GM23248 (cell line): ENCODE measurements around the gene ABHD16A. TPM values are rescaled to one million over a fixed set of nuclear protein-coding genes. Genes with fewer than 3 reads are reported as not detected.

Experiments
- DNase-seq: peaks from one replicate; pipeline ENCODE4 v3.0.0-alpha.2; 2015
- H2AFZ ChIP-seq: fragments of 200-600 bp; sonication (generic); 2 replicates; pipeline ENCODE4 v1.6.1; 2016; ENCODE audit warnings: antibody characterized with exemption
- H3F3A ChIP-seq: fragments of 200-600 bp; sonication (generic); 2 replicates; pipeline ENCODE4 v1.6.1; 2016; ENCODE audit warnings: mild to moderate bottlenecking, antibody characterized with exemption, mixed run types; ENCODE audit not compliant: insufficient read depth
- H3K27ac ChIP-seq: fragments of 200-600 bp; sonication (generic); 2 replicates; pipeline ENCODE4 v1.5.1; 2016; ENCODE audit warnings: mild to moderate bottlenecking
- H3K27me3 ChIP-seq: fragments of 200-600 bp; sonication (generic); replicated peaks from 2 replicates; pipeline ENCODE4 v1.6.1; 2016; ENCODE audit warnings: mild to moderate bottlenecking; ENCODE audit not compliant: insufficient read depth
- H3K36me3 ChIP-seq: fragments of 200-600 bp; sonication (generic); 2 replicates; pipeline ENCODE4 v1.6.1; 2016; ENCODE audit warnings: low read depth, mild to moderate bottlenecking
- H3K4me1 ChIP-seq: fragments of 200-600 bp; sonication (generic); 2 replicates; pipeline ENCODE4 v1.6.1; 2016; ENCODE audit warnings: mild to moderate bottlenecking; ENCODE audit not compliant: insufficient read depth
- H3K4me2 ChIP-seq: fragments of 200-600 bp; sonication (generic); one replicate; pipeline ENCODE4 v1.6.1; 2016; ENCODE audit warnings: mild to moderate bottlenecking; ENCODE audit not compliant: unreplicated experiment
- H3K4me3 ChIP-seq: fragments of 200-600 bp; sonication (generic); 2 replicates; pipeline ENCODE4 v1.5.1; 2016; ENCODE audit warnings: mild to moderate bottlenecking
- H3K79me2 ChIP-seq: fragments of 200-600 bp; sonication (generic); 2 replicates; pipeline ENCODE4 v1.6.1; 2016; ENCODE audit warnings: mild to moderate bottlenecking; ENCODE audit not compliant: insufficient read depth
- H3K9ac ChIP-seq: fragments of 200-600 bp; sonication (generic); 2 replicates; pipeline ENCODE4 v1.6.1; 2016; ENCODE audit warnings: mild to moderate bottlenecking
- H3K9me2 ChIP-seq: fragments of 200-600 bp; sonication (generic); 2 replicates; pipeline ENCODE4 v1.6.1; 2016; ENCODE audit warnings: mixed run types, mild to moderate bottlenecking, moderate library complexity; ENCODE audit not compliant: insufficient read depth
- H3K9me3 ChIP-seq: fragments of 200-600 bp; sonication (generic); one replicate; pipeline ENCODE4 v1.6.1; 2017; ENCODE audit warnings: low read depth
- H4K20me1 ChIP-seq: fragments of 200-600 bp; sonication (generic); 2 replicates; pipeline ENCODE4 v1.6.0; 2016; ENCODE audit not compliant: insufficient read depth
- EZH2 ChIP-seq: fragments of 200-600 bp; sonication (generic); IDR thresholded peaks from 2 replicates; pipeline ENCODE4 v1.6.1; 2018; ENCODE audit warnings: antibody characterized with exemption, mild to moderate bottlenecking; ENCODE audit not compliant: insufficient read depth, poor library complexity, severe bottlenecking
- EZH2phosphoT487 ChIP-seq: fragments of 200-600 bp; sonication (generic); IDR thresholded peaks from 2 replicates; pipeline ENCODE4 v1.6.1; 2018; ENCODE audit warnings: antibody characterized with exemption, moderate library complexity, mild to moderate bottlenecking, low read depth; ENCODE audit not compliant: insufficient read depth
- WGBS, 2 experiments: methylation state at CpG; one replicate each; pipeline ENCODE4 v1.1.6; 2015 to 2017; ENCODE audit warnings: low lambda C conversion rate in 2 of 2, low coverage in 1 of 2; ENCODE audit errors: missing lambda C conversion rate in 2 of 2; 5-methylcytosine and 5-hydroxymethylcytosine counted together
- in situ Hi-C: fragments of 300-500 bp; cut with MboI; formaldehyde crosslinking; loops from 2 replicates; pipeline ENCODE4 v1.15.0; 2020
- polyA plus RNA-seq: library from polyadenylated mRNA; unstranded; fragments of >200 nt; fragmentation: Nextera tagmentation; extraction: Ambion mirVana; gene quantifications from 2 replicates; pipeline ENCODE4 v1.2.1, GENCODE V29; 2016
- total RNA-seq: library from RNA; depleted of rRNA; stranded (reverse); fragments of >200 nt; shearing (Covaris generic); gene quantifications from 2 replicates; pipeline ENCODE4 v1.2.3, GENCODE V29; 2014

ABHD16A gene
- total and polyA plus RNA-seq, 2 experiments from 2014 or later: 48.0 to 54.0 TPM

GRCh38 chr6:31708224-31708623 is 5.1 kb upstream of the ABHD16A start:
- no peak for DNase-seq
- Histone ChIP-seq H3F3A (no peaks in the 10 kb centered on the region), H3K9me2 (no peaks in the 10 kb centered on the region), H2AFZ (no peak overlapping the region), H4K20me1 (no peaks in the 10 kb centered on the region), H3K4me3 (no peak overlapping the region), H3K27ac (no peak overlapping the region), H3K27me3 (no peaks in the 10 kb centered on the region), H3K4me2 (no peak overlapping the region), H3K9me3 (no peaks in the 10 kb centered on the region), H3K4me1 (no peaks in the 10 kb centered on the region), H3K36me3 (no peaks in the 10 kb centered on the region), H3K9ac (no peak overlapping the region), H3K79me2 (no peaks in the 10 kb centered on the region)
- WGBS, 2 experiments: 75 to 82% methylated on average over 3 of the region's 3 CpGs
- TF ChIP-seq EZH2phosphoT487 (no peak), EZH2 (no peak)
- in situ Hi-C loops: no loop called here

GRCh38 chr6:31707701-31708100 is 4.6 kb upstream of the ABHD16A start:
- Histone ChIP-seq H3K27me3 (no peaks in the 10 kb centered on the region), H3K9me3 (no peaks in the 10 kb centered on the region), H3K79me2 (peaks cover 1% of the 10 kb centered on the region), H3K27ac (no peak overlapping the region), H3K4me3 (no peak overlapping the region), H3K36me3 (no peaks in the 10 kb centered on the region), H3K9me2 (no peaks in the 10 kb centered on the region), H3F3A (no peaks in the 10 kb centered on the region), H4K20me1 (no peaks in the 10 kb centered on the region), H3K4me1 (no peaks in the 10 kb centered on the region), H3K9ac (no peak overlapping the region), H3K4me2 (no peak overlapping the region), H2AFZ (no peak overlapping the region)
- no peak for DNase-seq
- 77 to 78% methylated on average over 10 of the region's 10 CpGs for WGBS, 2 experiments
- TF ChIP-seq EZH2phosphoT487 (no peak), EZH2 (no peak)
- in situ Hi-C loops: no loop called here

GRCh38 chr6:31706599-31706998 is 3.5 kb upstream of the ABHD16A start, which contains the start of gene LY6G6F:
Gene LY6G6F (plus strand): TSS chr6:31706866. CDS start chr6:31706907, 41 bp downstream.
- Histone ChIP-seq H3K9ac (no peak within 1 kb of the TSS), H3K9me2 (no peaks in the 10 kb centered on the region), H3K4me3 (no peak within 1 kb of the TSS), H3K4me2 (no peak within 1 kb of the TSS), H3K9me3 (no peaks in the 10 kb centered on the region), H2AFZ (no peak within 1 kb of the TSS), H3K36me3 (no peaks in the 10 kb centered on the region), H3K79me2 (peaks cover 12% of the 10 kb centered on the region), H3K27me3 (no peaks in the 10 kb centered on the region), H4K20me1 (no peaks in the 10 kb centered on the region), H3K4me1 (peaks cover 6% of the 10 kb centered on the region), H3F3A (no peaks in the 10 kb centered on the region), H3K27ac (no peak within 1 kb of the TSS)
- no peak for DNase-seq
- in situ Hi-C loops: no loop called here
- WGBS, 2 experiments: 23 to 38% methylated on average over 3 of the region's 3 CpGs
- TF ChIP-seq EZH2phosphoT487: no peak
- no peak for TF ChIP-seq EZH2

- in situ Hi-C loops: no loop called here
- Histone ChIP-seq H4K20me1 (no peaks in the 10 kb centered on the region), H3K4me2 (no peak overlapping the region), H3K9me2 (no peaks in the 10 kb centered on the region), H3F3A (no peaks in the 10 kb centered on the region), H3K36me3 (no peaks in the 10 kb centered on the region), H3K79me2 (peaks cover 19% of the 10 kb centered on the region), H3K4me1 (peaks cover 8% of the 10 kb centered on the region), H3K4me3 (no peak overlapping the region), H3K27me3 (no peaks in the 10 kb centered on the region), H3K27ac (no peak overlapping the region), H2AFZ (no peak overlapping the region), H3K9ac (no peak overlapping the region), H3K9me3 (no peaks in the 10 kb centered on the region)
- no peak for DNase-seq
- TF ChIP-seq EZH2phosphoT487 (no peak), EZH2 (no peak)
- WGBS, 2 experiments: 78 to 82% methylated on average over 5 to 6 of the region's 6 CpGs
Measured at GRCh38 chr6:31705931-31706330, 2.8 kb upstream of the ABHD16A start.

- Histone ChIP-seq H3F3A (no peaks in the 10 kb centered on the region), H3K27ac (peak overlapping the region; percentile 90), H2AFZ (peak overlapping the region; percentile 96), H3K9me3 (no peaks in the 10 kb centered on the region), H3K4me3 (peak overlapping the region; percentile 96), H3K9ac (peak overlapping the region; percentile 86), H3K27me3 (no peaks in the 10 kb centered on the region), H3K9me2 (no peaks in the 10 kb centered on the region), H3K4me2 (peak overlapping the region; percentile 99), H3K4me1 (peaks cover 8% of the 10 kb centered on the region), H3K36me3 (peaks cover 6% of the 10 kb centered on the region; the same call in 1 of the 2 replicates), H4K20me1 (no peaks in the 10 kb centered on the region), H3K79me2 (peaks cover 36% of the 10 kb centered on the region)
- TF ChIP-seq EZH2phosphoT487 (no peak), EZH2 (no peak)
- 1 to 2% methylated on average over 10 of the region's 10 CpGs for WGBS, 2 experiments
- in situ Hi-C loops: no loop called here
- DNase-seq: no peak
Measured at GRCh38 chr6:31702405-31702818, 712 bp downstream of the ABHD16A start.
